Measurements from ENCODE around the gene SH2D1B.

SH2D1B gene

GRCh38 chr1:162397039-162397448 lies 14.9 kb downstream of the SH2D1B start:
- no peak for DNase-seq (ENCODE audit: low read depth in 1 of 2, low spot score in 1 of 2)
- H3K27me3 ChIP-seq (ENCODE audit: insufficient read depth, poor library complexity, severe bottlenecking) = peaks cover 16% of the 10 kb centered on the region
- H3K4me3 ChIP-seq (replicated peaks; ENCODE audit: insufficient read depth, low read length) = no peak overlapping the region

GRCh38 chr1:162396201-162396906 lies 15.6 kb downstream of the SH2D1B start:
- no peak overlapping the region for H3K27ac ChIP-seq (replicated peaks)
- peaks cover 16% of the 10 kb centered on the region for H3K27me3 ChIP-seq (ENCODE audit: insufficient read depth, poor library complexity, severe bottlenecking)
- TF ChIP-seq SPI1 (IDR thresholded peaks at IDR 0.05; ENCODE audit: borderline replicate concordance, low read depth) (no peak), CTCF (IDR thresholded peaks at IDR 0.05; ENCODE audit: insufficient read depth, low read length) (no peak), POLR2AphosphoS5 (IDR thresholded peaks at IDR 0.05; ENCODE audit: low read depth) (no peak), GABPA (IDR thresholded peaks at IDR 0.05; ENCODE audit: low read depth) (no peak), REST (IDR thresholded peaks at IDR 0.05; ENCODE audit: insufficient replicate concordance, low read depth) (no peak)
- no peak for DNase-seq (ENCODE audit: low read depth in 1 of 2, low spot score in 1 of 2)
- no peak overlapping the region for H3K4me3 ChIP-seq (replicated peaks; ENCODE audit: insufficient read depth, low read length)

More at GRCh38 chr1:162397039-162397448, 14.9 kb downstream of the SH2D1B start:
- TF ChIP-seq GABPA (IDR thresholded peaks at IDR 0.05; ENCODE audit: low read depth) (no peak), POLR2AphosphoS5 (IDR thresholded peaks at IDR 0.05; ENCODE audit: low read depth) (no peak), SPI1 (IDR thresholded peaks at IDR 0.05; ENCODE audit: borderline replicate concordance, low read depth) (no peak), REST (IDR thresholded peaks at IDR 0.05; ENCODE audit: insufficient replicate concordance, low read depth) (no peak), CTCF (IDR thresholded peaks at IDR 0.05; ENCODE audit: insufficient read depth, low read length) (no peak)
- no peak overlapping the region for H3K27ac ChIP-seq (replicated peaks)

- H3K27ac ChIP-seq (replicated peaks) = no peak overlapping the region
- H3K4me3 ChIP-seq (replicated peaks; ENCODE audit: insufficient read depth, low read length) = no peak overlapping the region
- H3K27me3 ChIP-seq (ENCODE audit: insufficient read depth, poor library complexity, severe bottlenecking) = peaks cover 7% of the 10 kb centered on the region
- DNase-seq (ENCODE audit: low read depth in 1 of 2, low spot score in 1 of 2) = peak in 1 of 2 experiments; percentile 11
- TF ChIP-seq SPI1 (IDR thresholded peaks at IDR 0.05; ENCODE audit: borderline replicate concordance, low read depth) (peak; percentile 23; the same call in 1 of the 2 replicates), GABPA (IDR thresholded peaks at IDR 0.05; ENCODE audit: low read depth) (no peak), CTCF (IDR thresholded peaks at IDR 0.05; ENCODE audit: insufficient read depth, low read length) (peak; percentile 57)
Observed at GRCh38 chr1:162391790-162392563, 20.0 kb downstream of the SH2D1B start.
